H9 (cell line): Measurements from ENCODE around the gene MT1X. TPM values are rescaled to one million over a fixed set of nuclear protein-coding genes. Genes with fewer than 3 reads are reported as not detected.

Experiments used
- DNase-seq: peaks from one replicate; pipeline ENCODE4 v3.0.0-alpha.2; 2017
- H2AFZ ChIP-seq: one replicate; pipeline ENCODE4 v1.6.1; 2013; ENCODE audit warnings: mild to moderate bottlenecking, low read length, control low read depth, moderate library complexity
- H2AK5ac ChIP-seq: 2 replicates; pipeline ENCODE4 v1.6.1; 2013; ENCODE audit warnings: low read length, control low read depth, mixed read lengths; ENCODE audit not compliant: insufficient read length
- H2BK120ac ChIP-seq: one replicate; pipeline ENCODE4 v1.6.1; 2013; ENCODE audit warnings: low read depth, mild to moderate bottlenecking, low read length, control low read depth, inconsistent platforms; ENCODE audit not compliant: poor library complexity, severe bottlenecking
- H2BK12ac ChIP-seq: 2 replicates; pipeline ENCODE4 v1.6.1; 2013; ENCODE audit warnings: low read length, control low read depth, mixed read lengths, low read depth; ENCODE audit not compliant: insufficient read length
- H2BK15ac ChIP-seq: 2 replicates; pipeline ENCODE4 v1.6.1; 2013; ENCODE audit warnings: low read depth, low read length, control low read depth
- H2BK20ac ChIP-seq: one replicate; pipeline ENCODE4 v1.6.1; 2013; ENCODE audit warnings: low read depth, mild to moderate bottlenecking, low read length, control low read depth, inconsistent platforms; ENCODE audit not compliant: poor library complexity, severe bottlenecking
- H2BK5ac ChIP-seq: 2 replicates; pipeline ENCODE4 v1.6.1; 2013; ENCODE audit warnings: low read length, control low read depth, mixed read lengths; ENCODE audit not compliant: insufficient read length
- H3K14ac ChIP-seq: 2 replicates; pipeline ENCODE4 v1.6.1; 2013; ENCODE audit warnings: low read length, control low read depth; ENCODE audit not compliant: insufficient read depth
- H3K18ac ChIP-seq: 2 replicates; pipeline ENCODE4 v1.6.1; 2013; ENCODE audit warnings: low read depth, mild to moderate bottlenecking, mixed read lengths, low read length, control low read depth; ENCODE audit not compliant: insufficient read length
- H3K23ac ChIP-seq: 2 replicates; pipeline ENCODE4 v1.6.1; 2013; ENCODE audit warnings: low read length, control low read depth, mixed read lengths, low read depth; ENCODE audit not compliant: insufficient read length
- H3K23me2 ChIP-seq: 2 replicates; pipeline ENCODE4 v1.6.1; 2013; ENCODE audit warnings: low read depth, mild to moderate bottlenecking, mixed read lengths, low read length, control low read depth; ENCODE audit not compliant: insufficient read length, poor library complexity, severe bottlenecking
- H3K27ac ChIP-seq: 2 replicates; pipeline ENCODE4 v1.5.1; 2013; ENCODE audit warnings: low read length, control low read depth, mixed read lengths, low read depth; ENCODE audit not compliant: insufficient read length
- H3K27me3 ChIP-seq: 2 replicates; pipeline ENCODE4 v1.6.1; 2013; ENCODE audit warnings: low read length, control low read depth, inconsistent platforms; ENCODE audit not compliant: insufficient read depth
- H3K4ac ChIP-seq: 2 replicates; pipeline ENCODE4 v1.6.1; 2013; ENCODE audit warnings: low read depth, mild to moderate bottlenecking, control low read depth, inconsistent platforms, low read length, moderate library complexity
- H3K4me1 ChIP-seq: 2 replicates; pipeline ENCODE4 v1.6.1; 2013; ENCODE audit warnings: low read length, control low read depth, inconsistent platforms; ENCODE audit not compliant: insufficient read depth
- H3K4me2 ChIP-seq: 2 replicates; pipeline ENCODE4 v1.6.1; 2013; ENCODE audit warnings: low read length, control low read depth, mixed read lengths; ENCODE audit not compliant: insufficient read length, insufficient read depth
- H3K56ac ChIP-seq: 2 replicates; pipeline ENCODE4 v1.6.1; 2013; ENCODE audit warnings: low read depth, mild to moderate bottlenecking, mixed read lengths, low read length, control low read depth; ENCODE audit not compliant: insufficient read length
- H3K79me1 ChIP-seq: 2 replicates; pipeline ENCODE4 v1.6.1; 2013; ENCODE audit warnings: low read depth, mild to moderate bottlenecking, moderate library complexity, low read length, control low read depth, inconsistent platforms; ENCODE audit not compliant: insufficient read depth, poor library complexity, severe bottlenecking
- H3K79me2 ChIP-seq: 2 replicates; pipeline ENCODE4 v1.6.1; 2013; ENCODE audit warnings: low read length, control low read depth, inconsistent platforms; ENCODE audit not compliant: insufficient read depth
- H3K9ac ChIP-seq: 2 replicates; pipeline ENCODE4 v1.6.1; 2013; ENCODE audit warnings: low read length, control low read depth, mixed read lengths; ENCODE audit not compliant: insufficient read length; ENCODE audit errors: extremely low read depth
- H3K9me3 ChIP-seq: one replicate; pipeline ENCODE4 v1.6.1; 2013; ENCODE audit warnings: low read depth, low read length, inconsistent platforms; ENCODE audit not compliant: control insufficient read depth
- H3T11ph ChIP-seq: one replicate; pipeline ENCODE4 v1.6.1; 2013; ENCODE audit warnings: mild to moderate bottlenecking, low read length, control low read depth, inconsistent platforms
- H4K20me1 ChIP-seq: one replicate; pipeline ENCODE4 v1.6.1; 2013; ENCODE audit not compliant: control insufficient read depth, insufficient read length, insufficient read depth
- H4K5ac ChIP-seq: 2 replicates; pipeline ENCODE4 v1.6.1; 2013; ENCODE audit warnings: low read depth, mild to moderate bottlenecking, mixed read lengths, low read length, control low read depth; ENCODE audit not compliant: insufficient read length
- H4K8ac ChIP-seq: replicated peaks from 2 replicates; pipeline ENCODE4 v1.6.1; 2013; ENCODE audit warnings: low read length, control low read depth, mixed read lengths, low read depth; ENCODE audit not compliant: insufficient read length
- H4K91ac ChIP-seq: 2 replicates; pipeline ENCODE4 v1.6.1; 2013; ENCODE audit warnings: low read depth, mild to moderate bottlenecking, moderate library complexity, mixed read lengths, low read length, control low read depth; ENCODE audit not compliant: insufficient read length
- H3K27ac Mint-ChIP-seq, 3 experiments: 2 replicates in 2 of 3; 3 replicates in 1 of 3; pipeline ENCODE4 v1.8.0; 2020 to 2021; ENCODE audit warnings: mixed read lengths in 3 of 3, mild to moderate bottlenecking in 1 of 3, moderate library complexity in 1 of 3
- H3K27me3 Mint-ChIP-seq: 2 replicates; pipeline ENCODE4 v1.8.0; 2021; ENCODE audit warnings: low read depth, mild to moderate bottlenecking, moderate library complexity, mixed read lengths
- H3K36me3 Mint-ChIP-seq, 3 experiments: 2 replicates in 2 of 3; 3 replicates in 1 of 3; pipeline ENCODE4 v1.8.0; 2020 to 2021; ENCODE audit warnings: low read depth in 3 of 3, mixed read lengths in 3 of 3; ENCODE audit not compliant: insufficient read depth in 1 of 3
- H3K4me1 Mint-ChIP-seq, 2 experiments: 2 replicates each; pipeline ENCODE4 v1.8.0; 2020; ENCODE audit warnings: mixed read lengths in 2 of 2
- H3K4me3 Mint-ChIP-seq, 2 experiments: 2 replicates in 1 of 2; 3 replicates in 1 of 2; pipeline ENCODE4 v1.8.0; 2020 to 2021; ENCODE audit warnings: mild to moderate bottlenecking in 2 of 2, mixed read lengths in 2 of 2, moderate library complexity in 1 of 2
- H3K9me3 Mint-ChIP-seq, 2 experiments: 2 replicates in 1 of 2; 3 replicates in 1 of 2; pipeline ENCODE4 v1.8.0; 2020; ENCODE audit warnings: mild to moderate bottlenecking in 2 of 2, mixed read lengths in 2 of 2, moderate library complexity in 1 of 2
- CTCF ChIP-seq: fragments of 200-600 bp; sonication (generic); conservative IDR thresholded peaks from 3 replicates; pipeline ENCODE4 v1.8.0; 2021; ENCODE audit warnings: antibody characterized with exemption, mild to moderate bottlenecking
- WGBS: extraction: QIAGEN DNeasy Blood & Tissue Kit; methylation state at CpG from one replicate; pipeline ENCODE4 v1.1.7; 2013; ENCODE audit warnings: missing lambda C conversion rate, low lambda C conversion rate, mixed read lengths; ENCODE audit not compliant: insufficient read length; ENCODE audit errors: extremely low coverage; 5-methylcytosine and 5-hydroxymethylcytosine counted together
- total RNA-seq: library from RNA; stranded (reverse); gene quantifications from 2 replicates; pipeline ENCODE4 v1.2.1, GENCODE V29; 2021

Gene MT1X
- total RNA-seq, 1 experiment from 2014 or later, result 32.1 TPM

DNA sequence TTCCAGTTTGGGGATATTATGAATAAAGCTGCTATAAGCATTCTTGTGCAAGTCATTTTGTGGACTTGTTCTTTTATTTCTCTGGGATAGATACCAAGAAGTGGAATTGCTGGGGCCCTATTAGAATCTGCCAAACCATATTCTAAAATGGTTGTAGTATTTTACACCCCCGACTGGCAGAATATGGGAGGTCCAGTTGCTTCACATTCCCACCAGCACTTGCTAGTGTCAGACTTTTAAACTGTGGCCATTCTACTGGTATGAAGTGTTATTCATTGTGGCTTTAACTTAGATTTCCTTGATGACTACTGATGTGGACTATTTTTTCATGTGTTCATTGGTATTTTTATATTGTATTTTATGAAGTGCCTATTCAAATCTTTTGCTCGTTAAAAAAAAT, 29.6 kb downstream of the MT1X start:
- no peak for DNase-seq
- H4K20me1 ChIP-seq, result no peaks in the 10 kb centered on the region
- H3K79me2 ChIP-seq, result no peaks in the 10 kb centered on the region
- no peak overlapping the region for H3K9ac ChIP-seq
- no peak overlapping the region for H2BK5ac ChIP-seq
- Mint-ChIP-seq H3K4me1 (peaks cover 19 to 22% of the 10 kb centered on the region in 2 experiments), H3K27ac (no peak overlapping the region), H3K36me3 (no peaks in the 10 kb centered on the region), H3K9me3 (peaks cover 0 to 4% of the 10 kb centered on the region in 2 experiments; a peak in 2 of 5 replicates), H3K4me3 (no peak overlapping the region), H3K27me3 (peaks cover 38% of the 10 kb centered on the region)
- no peaks in the 10 kb centered on the region for H3K9me3 ChIP-seq
- H2AK5ac ChIP-seq, result no peak overlapping the region
- no peak overlapping the region for H4K5ac ChIP-seq
- H2AFZ ChIP-seq, result no peak overlapping the region
- no peak overlapping the region for H3K23ac ChIP-seq
- no peak overlapping the region for H2BK20ac ChIP-seq
- H3K79me1 ChIP-seq, result no peaks in the 10 kb centered on the region
- H3K27ac ChIP-seq, result no peak overlapping the region
- no peak overlapping the region for H4K91ac ChIP-seq
- no peak overlapping the region for H2BK120ac ChIP-seq
- no peak overlapping the region for H4K8ac ChIP-seq
- H3K4me2 ChIP-seq, result no peak overlapping the region
- WGBS, result no CpG with 5 or more reads among the region's 2 CpGs
- no peak overlapping the region for H3T11ph ChIP-seq
- no peak overlapping the region for H3K18ac ChIP-seq
- H2BK15ac ChIP-seq, result no peak overlapping the region
- no peak overlapping the region for H3K56ac ChIP-seq
- H3K27me3 ChIP-seq, result no peaks in the 10 kb centered on the region; the same call in 1 of the 2 replicates
- no peak overlapping the region for H2BK12ac ChIP-seq
- H3K4ac ChIP-seq, result no peak overlapping the region
- no peaks in the 10 kb centered on the region for H3K23me2 ChIP-seq
- H3K14ac ChIP-seq, result no peak overlapping the region
- H3K4me1 ChIP-seq, result no peaks in the 10 kb centered on the region
- TF ChIP-seq CTCF, result no peak
